Measurements from ENCODE around the gene DCT.

The DCT gene

DNA sequence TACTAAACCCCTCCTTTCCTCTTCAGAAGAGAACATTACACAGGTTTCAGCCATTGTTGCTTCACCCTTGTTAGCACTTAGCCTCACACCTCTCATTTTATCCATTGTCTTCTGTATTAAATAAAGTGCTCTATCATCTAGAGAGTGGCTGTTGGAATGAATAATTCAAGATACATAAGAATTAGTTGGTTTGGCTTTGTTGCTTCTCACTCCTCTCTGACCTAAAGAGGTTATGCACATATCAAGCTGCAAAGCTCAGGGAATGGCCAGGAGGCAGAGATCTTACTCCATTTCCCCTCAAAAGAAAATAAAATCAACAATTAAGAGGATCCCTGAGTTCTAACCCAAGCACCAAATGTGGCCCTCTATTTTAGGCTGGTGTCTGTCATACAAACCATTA lies 79.7 kb downstream of the DCT start:
- no peak overlapping the region for H3K4me3 ChIP-seq (ENCODE audit: insufficient read depth in 1 of 2, low read depth in 1 of 2, low read length in 2 of 2)
- H3K4me2 ChIP-seq (ENCODE audit: low read length, poor library complexity, severe bottlenecking), result no peak overlapping the region
- H2AK5ac ChIP-seq (ENCODE audit: low read length, severe bottlenecking), result no peak overlapping the region
- H3K79me1 ChIP-seq (replicated peaks; ENCODE audit: low read length, poor library complexity, severe bottlenecking), result no peaks in the 10 kb centered on the region
- H2BK120ac ChIP-seq (ENCODE audit: low read depth, low read length), result no peak overlapping the region
- H4K8ac ChIP-seq (ENCODE audit: low read length), result no peak overlapping the region
- no peak overlapping the region for H2BK5ac ChIP-seq (ENCODE audit: low read depth, low read length, poor library complexity, severe bottlenecking)
- no peaks in the 10 kb centered on the region for H3K27me3 ChIP-seq (ENCODE audit: control insufficient read depth in 1 of 2, insufficient read depth in 1 of 2, low read length in 2 of 2)
- no peak overlapping the region for H3K9ac ChIP-seq (ENCODE audit: low read length)
- H4K91ac ChIP-seq (ENCODE audit: low read length), result no peak overlapping the region
- no peak overlapping the region for H2BK15ac ChIP-seq (ENCODE audit: low read depth, poor library complexity, severe bottlenecking)
- no peak overlapping the region for H3K14ac ChIP-seq (ENCODE audit: low read length in 2 of 2)
- no peak overlapping the region for H3K27ac ChIP-seq (ENCODE audit: low read length, poor library complexity, severe bottlenecking)
- H3K36me3 ChIP-seq (ENCODE audit: control insufficient read depth in 1 of 2, insufficient read depth in 2 of 2, low read depth in 1 of 2, low read length in 2 of 2), result peaks cover 4 to 5% of the 10 kb centered on the region in 2 experiments
- DNase-seq, result no peak
- H2BK12ac ChIP-seq (ENCODE audit: low read length in 2 of 2), result no peak overlapping the region
- H3K4me1 ChIP-seq (ENCODE audit: control insufficient read depth, insufficient read depth, low read depth, low read length), result no peaks in the 10 kb centered on the region
- no peak overlapping the region for H3K4ac ChIP-seq (ENCODE audit: low read depth in 1 of 2, low read length in 2 of 2)
- peaks cover 3% of the 10 kb centered on the region for H3K9me3 ChIP-seq (ENCODE audit: control insufficient read depth, low read length)
- no peak overlapping the region for H3K23ac ChIP-seq (ENCODE audit: low read length in 2 of 2)
- no peak overlapping the region for H2AFZ ChIP-seq (ENCODE audit: low read depth, low read length)
- H3K18ac ChIP-seq (ENCODE audit: low read depth in 1 of 2, low read length in 2 of 2), result no peak overlapping the region

DNA sequence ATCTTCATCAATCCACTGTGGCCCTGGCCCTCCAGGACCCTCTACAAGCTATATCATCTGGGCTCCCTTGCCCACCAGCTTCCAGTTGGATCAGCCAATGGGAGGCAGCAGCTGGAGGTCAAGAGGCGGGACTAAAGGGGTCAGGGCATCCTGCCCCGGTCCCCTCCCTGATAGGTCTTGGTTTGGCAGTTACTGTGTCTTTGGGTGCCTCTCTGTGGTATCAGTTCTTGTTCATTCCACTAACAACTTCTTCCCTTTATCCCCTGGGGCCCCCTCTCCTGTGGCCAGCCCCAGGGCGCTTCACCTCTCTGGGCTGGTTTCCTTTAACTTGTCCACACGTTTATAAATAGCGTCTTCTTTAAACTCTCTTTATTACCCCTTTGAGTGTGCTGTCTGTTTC lies 83.6 kb downstream of the DCT start:
- no peak overlapping the region for H4K8ac ChIP-seq (ENCODE audit: low read length)
- WGBS, result 79% methylated on average over 5 of the region's 5 CpGs

DNA sequence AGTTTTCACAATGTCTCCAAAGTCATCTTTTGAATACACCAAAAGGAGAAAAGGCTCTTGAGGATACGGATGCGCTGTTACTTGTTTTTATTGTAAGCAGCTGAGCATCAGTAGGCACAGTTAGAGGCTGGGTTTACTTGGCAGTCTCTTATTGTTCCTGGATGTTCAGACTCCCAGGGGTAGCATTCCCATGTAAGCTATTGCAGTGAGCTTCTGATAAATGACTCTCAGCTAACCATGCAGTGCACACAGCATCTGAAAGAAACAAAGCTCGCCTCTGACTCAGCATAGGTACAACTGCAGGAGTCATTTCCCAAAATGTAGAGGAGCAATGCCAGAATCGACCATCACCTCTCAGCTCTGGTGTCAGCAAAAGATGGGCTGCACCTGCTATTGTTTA lies 84.8 kb downstream of the DCT start:
- H3K23ac ChIP-seq (ENCODE audit: low read length in 2 of 2), result no peak overlapping the region
- no peak overlapping the region for H3K27ac ChIP-seq (ENCODE audit: low read length, poor library complexity, severe bottlenecking)
- no peak overlapping the region for H2BK120ac ChIP-seq (ENCODE audit: low read depth, low read length)
- no peak overlapping the region for H3K9ac ChIP-seq (ENCODE audit: low read length)
- no peaks in the 10 kb centered on the region for H3K27me3 ChIP-seq (ENCODE audit: control insufficient read depth in 1 of 2, insufficient read depth in 1 of 2, low read length in 2 of 2)
- peaks cover 0 to 5% of the 10 kb centered on the region in 2 experiments for H3K36me3 ChIP-seq (ENCODE audit: control insufficient read depth in 1 of 2, insufficient read depth in 2 of 2, low read depth in 1 of 2, low read length in 2 of 2)
- no peak overlapping the region for H4K91ac ChIP-seq (ENCODE audit: low read length)
- H3K9me3 ChIP-seq (ENCODE audit: control insufficient read depth, low read length), result peaks cover 3% of the 10 kb centered on the region
- no peak overlapping the region for H2BK15ac ChIP-seq (ENCODE audit: low read depth, poor library complexity, severe bottlenecking)
- H3K79me1 ChIP-seq (replicated peaks; ENCODE audit: low read length, poor library complexity, severe bottlenecking), result no peaks in the 10 kb centered on the region
- H3K4me1 ChIP-seq (ENCODE audit: control insufficient read depth, insufficient read depth, low read depth, low read length), result no peaks in the 10 kb centered on the region
- H2BK5ac ChIP-seq (ENCODE audit: low read depth, low read length, poor library complexity, severe bottlenecking), result no peak overlapping the region
- H3K4ac ChIP-seq (ENCODE audit: low read depth in 1 of 2, low read length in 2 of 2), result no peak overlapping the region
- H3K4me2 ChIP-seq (ENCODE audit: low read length, poor library complexity, severe bottlenecking), result no peak overlapping the region
- no peak overlapping the region for H2AK5ac ChIP-seq (ENCODE audit: low read length, severe bottlenecking)
- no peak overlapping the region for H2BK12ac ChIP-seq (ENCODE audit: low read length in 2 of 2)
- no peak overlapping the region for H4K8ac ChIP-seq (ENCODE audit: low read length)
- 89% methylated on average over 4 of the region's 4 CpGs for WGBS
- no peak overlapping the region for H3K14ac ChIP-seq (ENCODE audit: low read length in 2 of 2)
- no peak overlapping the region for H2AFZ ChIP-seq (ENCODE audit: low read depth, low read length)
- no peak for DNase-seq
- no peak overlapping the region for H3K4me3 ChIP-seq (ENCODE audit: insufficient read depth in 1 of 2, low read depth in 1 of 2, low read length in 2 of 2)
- H3K18ac ChIP-seq (ENCODE audit: low read depth in 1 of 2, low read length in 2 of 2), result no peak overlapping the region

More for the DNA sequence above, 83.6 kb downstream of the DCT start:
- no peak overlapping the region for H3K4me2 ChIP-seq (ENCODE audit: low read length, poor library complexity, severe bottlenecking)
- H2BK5ac ChIP-seq (ENCODE audit: low read depth, low read length, poor library complexity, severe bottlenecking), result no peak overlapping the region
- H3K27ac ChIP-seq (ENCODE audit: low read length, poor library complexity, severe bottlenecking), result no peak overlapping the region
- H3K9me3 ChIP-seq (ENCODE audit: control insufficient read depth, low read length), result peaks cover 3% of the 10 kb centered on the region
- no peak overlapping the region for H3K23ac ChIP-seq (ENCODE audit: low read length in 2 of 2)
- no peaks in the 10 kb centered on the region for H3K4me1 ChIP-seq (ENCODE audit: control insufficient read depth, insufficient read depth, low read depth, low read length)
- H3K18ac ChIP-seq (ENCODE audit: low read depth in 1 of 2, low read length in 2 of 2), result no peak overlapping the region
- no peak overlapping the region for H3K9ac ChIP-seq (ENCODE audit: low read length)
- DNase-seq, result no peak
- H3K27me3 ChIP-seq (ENCODE audit: control insufficient read depth in 1 of 2, insufficient read depth in 1 of 2, low read length in 2 of 2), result no peaks in the 10 kb centered on the region
- no peak overlapping the region for H3K14ac ChIP-seq (ENCODE audit: low read length in 2 of 2)
- no peak overlapping the region for H2BK15ac ChIP-seq (ENCODE audit: low read depth, poor library complexity, severe bottlenecking)
- no peak overlapping the region for H3K4ac ChIP-seq (ENCODE audit: low read depth in 1 of 2, low read length in 2 of 2)
- H2AFZ ChIP-seq (ENCODE audit: low read depth, low read length), result no peak overlapping the region
- no peak overlapping the region for H4K91ac ChIP-seq (ENCODE audit: low read length)
- peaks cover 0 to 5% of the 10 kb centered on the region in 2 experiments for H3K36me3 ChIP-seq (ENCODE audit: control insufficient read depth in 1 of 2, insufficient read depth in 2 of 2, low read depth in 1 of 2, low read length in 2 of 2)
- no peak overlapping the region for H3K4me3 ChIP-seq (ENCODE audit: insufficient read depth in 1 of 2, low read depth in 1 of 2, low read length in 2 of 2)
- no peaks in the 10 kb centered on the region for H3K79me1 ChIP-seq (replicated peaks; ENCODE audit: low read length, poor library complexity, severe bottlenecking)
- H2AK5ac ChIP-seq (ENCODE audit: low read length, severe bottlenecking), result no peak overlapping the region
- no peak overlapping the region for H2BK12ac ChIP-seq (ENCODE audit: low read length in 2 of 2)
- no peak overlapping the region for H2BK120ac ChIP-seq (ENCODE audit: low read depth, low read length)

DNA sequence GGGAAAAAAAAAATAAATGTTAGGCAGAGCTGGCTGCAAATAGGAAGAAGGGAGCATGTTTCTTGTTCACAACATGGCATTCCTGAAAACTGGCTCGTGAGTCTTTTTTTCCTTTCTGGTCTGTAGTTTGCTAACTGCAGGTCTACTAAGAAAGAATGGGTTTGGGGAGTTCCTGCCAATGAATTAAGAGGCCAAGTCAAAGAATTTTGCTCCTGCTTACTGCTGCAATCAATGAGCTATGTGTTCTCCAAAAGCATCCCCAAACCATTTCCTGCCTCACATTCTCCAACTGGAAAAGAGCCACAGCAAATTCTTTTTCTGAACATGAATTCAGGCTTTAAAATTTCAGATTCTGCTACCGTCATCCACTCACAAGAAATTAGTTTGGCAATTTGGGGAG lies 88.6 kb downstream of the DCT start:
- no peak overlapping the region for H3K4me2 ChIP-seq (ENCODE audit: low read length, poor library complexity, severe bottlenecking)
- no peak overlapping the region for H2BK120ac ChIP-seq (ENCODE audit: low read depth, low read length)
- H4K91ac ChIP-seq (ENCODE audit: low read length), result no peak overlapping the region
- H3K4me3 ChIP-seq (ENCODE audit: insufficient read depth in 1 of 2, low read depth in 1 of 2, low read length in 2 of 2), result no peak overlapping the region
- no peaks in the 10 kb centered on the region for H3K36me3 ChIP-seq (ENCODE audit: control insufficient read depth in 1 of 2, insufficient read depth in 2 of 2, low read depth in 1 of 2, low read length in 2 of 2)
- no peaks in the 10 kb centered on the region for H3K9me3 ChIP-seq (ENCODE audit: control insufficient read depth, low read length)
- H2AFZ ChIP-seq (ENCODE audit: low read depth, low read length), result no peak overlapping the region
- H2BK15ac ChIP-seq (ENCODE audit: low read depth, poor library complexity, severe bottlenecking), result no peak overlapping the region
- H3K18ac ChIP-seq (ENCODE audit: low read depth in 1 of 2, low read length in 2 of 2), result no peak overlapping the region
- no peaks in the 10 kb centered on the region for H3K79me1 ChIP-seq (replicated peaks; ENCODE audit: low read length, poor library complexity, severe bottlenecking)
- no peaks in the 10 kb centered on the region for H3K4me1 ChIP-seq (ENCODE audit: control insufficient read depth, insufficient read depth, low read depth, low read length)
- no peak for DNase-seq
- no peak overlapping the region for H3K23ac ChIP-seq (ENCODE audit: low read length in 2 of 2)
- H4K8ac ChIP-seq (ENCODE audit: low read length), result no peak overlapping the region
- no peak overlapping the region for H3K14ac ChIP-seq (ENCODE audit: low read length in 2 of 2)
- WGBS, result 67% methylated on average over 1 of the region's 2 CpGs
- no peak overlapping the region for H3K27ac ChIP-seq (ENCODE audit: low read length, poor library complexity, severe bottlenecking)
- H3K9ac ChIP-seq (ENCODE audit: low read length), result no peak overlapping the region
- no peak overlapping the region for H2AK5ac ChIP-seq (ENCODE audit: low read length, severe bottlenecking)
- H2BK5ac ChIP-seq (ENCODE audit: low read depth, low read length, poor library complexity, severe bottlenecking), result no peak overlapping the region
- no peak overlapping the region for H2BK12ac ChIP-seq (ENCODE audit: low read length in 2 of 2)
- no peaks in the 10 kb centered on the region for H3K27me3 ChIP-seq (ENCODE audit: control insufficient read depth in 1 of 2, insufficient read depth in 1 of 2, low read length in 2 of 2)
- no peak overlapping the region for H3K4ac ChIP-seq (ENCODE audit: low read depth in 1 of 2, low read length in 2 of 2)
